NCI-H128 (cell line): Measurements from ENCODE around the gene CTAGE8.
"Not testable (repeated sequence)": the region's sequence is repeated elsewhere in the genome, so short reads cannot be mapped to it uniquely, and the experiment has no call there.

Source experiments
- DNase-seq: peaks from one replicate; lab custom pipeline; 2025; ENCODE audit not compliant: unreplicated experiment; lab: John Stamatoyannopoulos, UW

Gene CTAGE8, protein sequence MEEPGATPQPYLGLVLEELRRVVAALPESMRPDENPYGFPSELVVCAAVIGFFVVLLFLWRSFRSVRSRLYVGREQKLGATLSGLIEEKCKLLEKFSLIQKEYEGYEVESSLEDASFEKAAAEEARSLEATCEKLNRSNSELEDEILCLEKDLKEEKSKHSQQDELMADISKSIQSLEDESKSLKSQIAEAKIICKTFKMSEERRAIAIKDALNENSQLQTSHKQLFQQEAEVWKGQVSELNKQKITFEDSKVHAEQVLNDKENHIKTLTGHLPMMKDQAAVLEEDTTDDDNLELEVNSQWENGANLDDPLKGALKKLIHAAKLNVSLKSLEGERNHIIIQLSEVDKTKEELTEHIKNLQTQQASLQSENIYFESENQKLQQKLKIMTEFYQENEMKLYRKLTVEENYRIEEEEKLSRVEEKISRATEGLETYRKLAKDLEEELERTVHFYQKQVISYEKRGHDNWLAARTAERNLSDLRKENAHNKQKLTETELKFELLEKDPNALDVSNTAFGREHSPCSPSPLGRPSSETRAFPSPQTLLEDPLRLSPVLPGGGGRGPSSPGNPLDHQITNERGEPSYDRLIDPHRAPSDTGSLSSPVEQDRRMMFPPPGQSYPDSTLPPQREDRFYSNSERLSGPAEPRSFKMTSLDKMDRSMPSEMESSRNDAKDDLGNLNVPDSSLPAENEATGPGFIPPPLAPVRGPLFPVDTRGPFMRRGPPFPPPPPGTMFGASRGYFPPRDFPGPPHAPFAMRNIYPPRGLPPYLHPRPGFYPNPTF

DNA sequence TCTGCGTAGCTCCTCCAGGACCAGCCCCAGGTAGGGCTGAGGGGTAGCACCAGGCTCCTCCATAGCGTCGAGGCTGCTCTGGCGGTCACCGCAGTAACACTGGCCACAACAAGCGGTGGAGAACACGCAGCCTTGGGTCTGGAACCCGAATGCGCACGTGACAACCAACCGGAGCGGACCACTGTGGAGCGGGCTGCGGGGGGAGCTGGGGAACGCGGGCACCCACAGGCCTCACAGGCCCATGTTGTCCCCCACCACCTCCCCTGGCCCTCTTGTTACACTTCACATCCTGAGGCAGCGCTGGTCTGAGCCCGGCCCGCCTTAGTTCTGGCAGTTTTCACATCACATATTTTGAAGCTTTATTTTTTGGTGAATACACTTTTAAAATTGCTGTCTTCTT is at the start of gene CTAGE8:
TSS of gene CTAGE8 (minus strand) at position 101 of the 400 bp plus-strand sequence. CDS start at position 63, 38 bp downstream.
- DNase-seq = not testable (repeated sequence)

DNA sequence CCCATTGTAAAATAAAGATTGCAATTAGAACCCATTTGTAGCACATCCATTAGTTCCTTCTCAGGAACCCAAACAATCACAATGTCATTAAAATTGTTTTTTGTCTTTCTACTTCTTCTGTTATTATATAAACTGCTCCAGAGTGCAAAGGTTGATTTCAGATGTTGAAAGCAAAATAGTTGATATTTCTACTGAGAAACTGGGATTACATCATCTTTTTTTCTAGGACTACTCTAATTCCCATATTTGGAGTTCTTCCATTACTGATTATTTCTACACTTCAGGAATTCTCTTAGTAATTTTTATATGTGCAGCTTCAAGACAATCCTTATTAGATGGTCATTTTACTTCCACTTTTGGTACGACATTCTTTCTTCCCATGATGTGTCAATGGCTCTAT is 48.4 kb upstream of the CTAGE8 start:
- DNase-seq = not testable (repeated sequence)

DNA sequence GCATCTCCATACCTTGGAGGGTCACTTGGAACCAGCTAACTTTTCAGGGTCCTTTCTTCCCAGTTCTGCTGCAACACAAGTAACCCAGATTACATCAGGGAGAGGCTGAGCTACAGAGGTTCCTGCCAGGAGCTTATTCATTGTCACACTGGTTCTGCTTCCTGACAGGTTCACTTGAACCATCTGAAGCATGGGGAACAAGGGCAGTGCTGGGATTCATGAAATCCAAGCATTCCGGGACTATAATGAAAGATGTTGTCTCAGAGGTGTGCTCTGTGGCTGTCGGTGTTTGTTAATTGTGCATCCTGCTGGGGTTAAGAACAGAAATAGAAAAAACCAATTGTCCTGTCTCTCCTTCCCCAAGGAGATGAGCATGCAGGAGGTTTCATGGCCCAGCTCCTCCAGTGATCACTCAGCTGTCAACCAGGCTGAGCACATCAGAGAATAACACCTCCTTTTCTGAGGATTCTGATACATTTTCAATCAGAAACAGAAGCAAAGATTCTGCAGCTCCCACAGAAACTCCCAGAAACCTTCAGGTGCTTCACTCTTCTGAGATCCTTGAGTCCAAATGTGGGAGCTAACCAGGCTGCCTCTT is 42.9 kb upstream of the CTAGE8 start, which contains the start of gene OR2A1:
TSS of gene OR2A1 (plus strand) at position 548 of the 598 bp plus-strand sequence. CDS start 5,706 bp downstream, outside the sequence.
- DNase-seq = not testable (repeated sequence)

DNA sequence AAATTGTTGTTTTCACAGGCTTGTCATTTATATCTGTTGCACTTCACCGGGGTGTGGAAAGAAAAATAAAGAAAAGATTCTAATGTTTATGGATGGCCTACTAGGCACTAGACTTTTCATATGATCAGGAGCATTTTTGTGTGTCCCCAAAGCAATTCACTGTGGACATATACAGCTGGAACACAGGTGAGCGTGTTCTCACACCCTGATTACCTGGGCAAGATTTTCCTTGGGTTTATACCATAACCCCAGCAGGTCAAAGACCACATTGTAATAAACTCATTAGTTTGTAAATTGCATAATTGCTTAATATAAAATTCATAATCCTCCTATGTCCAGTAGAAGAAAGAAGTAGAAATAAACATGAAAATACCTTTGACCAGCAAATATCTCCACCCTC is 42.1 kb upstream of the CTAGE8 start:
- not testable (repeated sequence) for DNase-seq

DNA sequence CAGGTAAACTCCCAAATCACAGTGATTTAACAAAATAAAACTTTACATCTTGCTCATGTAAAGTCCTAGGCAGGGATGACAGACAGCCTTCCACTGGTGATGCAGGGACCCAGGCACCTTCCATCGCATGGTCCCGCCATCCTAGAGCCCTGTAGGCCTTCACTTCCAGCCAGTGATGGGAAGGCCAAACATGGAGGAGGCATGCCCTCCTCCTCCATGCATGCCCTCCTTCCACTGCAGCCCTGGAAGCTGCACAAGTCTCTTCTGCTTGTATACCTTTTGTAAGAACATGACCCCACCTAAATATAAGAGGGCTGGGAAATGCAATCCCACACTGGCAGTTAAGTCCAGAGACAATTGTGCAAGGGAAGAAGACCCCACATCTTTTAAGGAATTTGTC is 40.6 kb upstream of the CTAGE8 start:
- not testable (repeated sequence) for DNase-seq

DNA sequence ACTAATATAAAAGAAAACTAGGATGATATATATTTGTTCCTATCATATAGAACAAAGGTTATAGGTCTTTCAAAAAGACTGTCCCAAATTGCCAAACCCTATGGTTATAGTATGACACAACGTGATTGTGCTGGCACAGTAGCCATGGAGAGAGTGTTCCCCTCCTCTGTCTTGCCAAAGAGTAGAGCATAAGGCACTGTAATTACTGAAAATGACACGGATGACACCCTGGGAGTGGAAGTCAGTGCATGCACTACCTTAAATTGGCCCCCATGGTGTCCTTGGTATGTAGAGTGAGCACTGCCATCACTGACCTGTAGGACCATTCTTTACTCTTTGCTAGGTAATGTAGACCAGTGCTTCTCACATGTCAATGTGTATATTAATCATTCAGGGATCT is 36.1 kb upstream of the CTAGE8 start:
- not testable (repeated sequence) for DNase-seq

DNA sequence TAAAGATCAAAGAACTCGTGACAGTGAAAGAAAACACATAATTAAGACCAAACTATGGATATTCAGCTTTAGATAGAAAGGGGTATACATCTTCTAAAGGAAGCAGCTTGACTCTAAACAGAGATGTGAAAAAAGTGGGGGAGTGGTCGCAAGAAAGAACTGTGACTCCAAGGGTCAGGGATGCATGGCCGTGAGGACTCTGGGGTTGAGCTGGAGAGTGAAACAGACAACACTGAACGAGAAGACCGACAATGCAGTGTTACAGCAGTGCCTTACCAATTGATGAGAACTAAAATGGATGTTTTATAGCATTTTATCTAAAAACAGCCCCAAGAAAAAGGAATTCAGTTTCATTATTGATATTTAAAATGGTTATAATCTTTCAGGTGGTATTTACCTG is 34.5 kb upstream of the CTAGE8 start:
- not testable (repeated sequence) for DNase-seq

DNA sequence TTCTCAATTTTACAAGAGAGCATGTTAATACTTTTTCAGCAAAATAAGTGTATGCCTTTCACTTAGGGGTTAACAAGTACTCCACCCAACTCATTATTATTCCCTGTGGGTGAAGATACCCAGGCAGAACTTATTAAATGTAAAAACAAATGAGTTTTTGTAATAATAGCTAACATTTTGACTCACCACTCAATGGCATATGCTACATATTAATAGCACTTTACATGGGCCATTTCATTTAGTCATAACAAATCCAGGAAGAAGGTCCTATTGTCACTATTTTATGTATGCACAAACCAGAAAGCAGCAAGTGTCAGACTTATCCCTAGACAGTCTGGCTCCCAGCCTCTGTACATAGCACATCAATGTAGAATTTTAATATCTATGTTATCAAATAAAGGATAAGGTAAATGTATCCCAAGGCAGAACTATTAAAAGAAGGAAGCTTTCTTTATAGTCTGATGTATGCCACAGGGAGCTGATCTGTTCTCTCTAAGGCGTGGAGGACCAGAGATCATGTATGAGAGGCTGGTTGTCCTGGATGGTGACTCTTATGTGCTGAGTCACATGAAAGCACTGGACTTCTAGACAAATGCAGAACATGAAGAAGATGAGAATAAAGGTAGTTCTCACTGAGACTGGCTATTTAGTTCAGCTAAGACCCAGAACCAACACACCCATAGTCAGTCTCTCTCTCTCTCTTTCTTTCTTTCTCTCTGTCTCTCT is 33.7 kb upstream of the CTAGE8 start:
- not testable (repeated sequence) for DNase-seq

DNA sequence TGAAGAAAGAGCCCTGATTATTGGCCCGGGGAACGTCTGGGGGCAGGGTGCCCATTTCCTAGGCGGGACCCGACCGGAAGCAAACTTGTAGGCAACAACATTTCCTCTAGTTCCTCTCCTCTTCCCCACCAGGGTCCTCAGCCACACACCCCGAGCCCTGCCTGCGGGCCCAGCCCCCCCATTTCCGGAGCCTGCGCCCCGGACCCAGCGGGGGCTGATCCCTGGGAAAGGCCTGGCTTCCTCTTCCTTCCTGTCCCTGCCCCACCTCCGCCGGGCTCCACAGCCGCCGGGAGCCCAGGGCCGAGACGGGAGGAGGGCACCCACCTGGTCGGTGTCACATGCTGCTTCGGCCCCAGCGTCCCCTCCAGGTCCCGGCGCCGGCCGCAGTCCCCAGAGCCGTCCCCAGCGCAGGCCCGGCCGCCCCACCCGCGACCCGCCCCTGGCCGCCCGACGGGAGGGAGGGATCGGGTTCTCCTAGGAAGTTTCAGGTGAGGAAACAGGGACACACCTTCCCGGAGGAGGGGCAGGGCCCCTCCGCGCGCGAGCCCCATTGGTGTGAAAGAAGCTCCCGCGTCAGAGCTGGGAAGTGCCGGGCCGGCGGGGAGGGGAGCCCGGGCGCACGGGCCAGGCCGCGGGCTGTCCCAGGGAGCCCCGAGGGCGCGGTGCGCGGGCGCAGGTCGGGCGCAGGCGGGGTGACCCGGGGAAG is 24.9 kb upstream of the CTAGE8 start:
- DNase-seq = not testable (repeated sequence)

DNA sequence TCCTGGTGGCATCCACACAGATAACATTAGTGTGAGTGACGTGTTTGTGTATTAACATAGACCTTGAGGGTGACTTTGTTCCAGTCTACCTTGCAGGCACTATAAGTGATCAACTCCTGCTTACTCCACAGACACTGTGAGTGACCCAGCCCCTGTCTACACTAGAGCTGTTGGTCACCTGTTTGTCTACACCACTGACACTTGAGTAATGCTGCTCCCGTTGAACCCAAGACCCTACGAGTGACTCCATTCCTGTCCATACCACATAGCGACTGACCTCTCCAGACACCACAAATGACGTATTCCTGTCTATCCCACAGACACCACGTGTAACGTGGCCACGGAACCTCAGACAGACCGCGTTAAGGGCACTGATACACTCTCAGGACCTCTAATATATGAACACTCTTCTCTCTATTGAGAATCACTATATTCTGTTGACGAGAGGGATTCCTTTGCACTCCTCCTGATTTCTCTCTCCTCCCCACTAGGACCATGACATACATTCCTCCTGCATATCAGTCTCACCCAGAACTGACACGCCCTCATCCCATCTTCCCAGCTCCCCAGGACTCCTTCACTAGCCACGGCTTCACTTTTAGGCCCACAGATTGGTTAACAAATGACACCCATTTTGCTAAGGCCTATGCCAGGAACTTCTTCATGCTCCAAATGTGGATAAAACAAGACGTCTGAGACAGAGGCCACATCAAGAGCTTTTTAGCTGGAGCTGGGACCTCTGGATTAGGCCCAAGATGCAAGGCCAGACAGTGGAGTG is 23.5 kb upstream of the CTAGE8 start:
- DNase-seq = not testable (repeated sequence)

DNA sequence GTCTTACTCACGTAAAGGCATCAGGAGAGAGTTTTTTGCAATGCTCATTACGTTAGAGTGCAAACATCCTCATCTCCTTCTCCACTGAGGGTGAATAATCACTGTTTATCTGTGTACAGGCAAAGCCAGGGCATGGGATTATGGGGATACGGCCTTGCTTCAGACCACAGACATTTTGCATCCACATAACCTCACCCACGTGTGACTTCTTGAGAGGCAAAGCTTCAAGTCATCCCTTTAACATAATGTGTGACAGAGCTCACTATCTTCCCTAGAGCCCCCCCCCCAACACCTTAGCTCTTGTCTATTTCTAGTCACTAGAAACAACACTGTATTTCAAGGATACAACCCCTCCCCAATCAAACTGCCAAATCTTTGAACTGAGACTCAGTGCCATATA is 22.5 kb upstream of the CTAGE8 start:
- not testable (repeated sequence) for DNase-seq

DNA sequence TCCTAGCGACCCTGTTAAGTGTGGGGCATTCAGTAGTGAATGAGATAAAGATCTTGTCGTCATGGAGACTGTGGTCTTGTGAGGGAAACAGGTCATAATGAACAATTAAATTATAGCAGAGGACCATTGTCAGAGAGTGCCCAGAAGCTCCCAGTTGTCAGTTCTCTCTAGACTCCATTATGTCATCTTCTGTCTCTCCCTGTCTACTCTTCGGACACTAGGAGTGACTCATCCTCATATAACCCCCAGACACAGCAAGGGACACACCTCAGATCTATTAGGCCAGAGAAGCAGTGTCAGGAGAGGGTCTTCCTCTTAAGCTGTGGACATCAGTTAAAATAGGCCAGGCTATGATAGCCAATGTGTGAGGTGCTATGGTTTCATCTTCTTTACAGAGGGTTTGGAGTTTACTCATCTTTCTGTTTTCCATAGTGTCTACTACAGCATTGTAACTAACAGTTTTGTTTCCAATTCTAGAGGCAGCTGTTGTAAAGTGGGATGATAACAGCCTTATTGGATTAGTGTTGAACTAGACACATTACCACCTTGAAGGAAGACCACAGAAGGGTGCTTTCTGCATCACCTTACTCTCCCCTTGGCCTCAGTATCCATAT is 18.2 kb upstream of the CTAGE8 start:
- DNase-seq = not testable (repeated sequence)

DNA sequence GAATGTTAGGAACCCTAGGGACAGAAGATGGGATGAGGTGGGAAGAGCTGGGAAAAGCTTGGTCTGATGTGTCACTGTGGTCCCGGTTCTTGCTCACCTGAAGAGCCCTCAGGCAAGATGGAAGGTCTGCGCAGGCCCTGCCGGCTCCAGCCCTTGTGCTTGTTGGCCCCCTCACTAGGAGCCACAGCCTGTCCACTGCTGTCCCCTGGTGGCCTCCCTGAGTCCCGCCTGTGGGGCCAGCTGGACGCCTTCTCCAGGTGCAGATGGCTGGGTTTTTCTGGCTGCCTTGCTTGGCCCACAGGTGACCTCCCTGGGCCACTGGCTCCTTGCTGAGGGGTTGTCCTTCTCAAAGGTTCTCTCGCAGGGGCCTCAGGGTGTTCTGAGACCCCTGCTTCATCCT is 14.6 kb upstream of the CTAGE8 start:
- not testable (repeated sequence) for DNase-seq

DNA sequence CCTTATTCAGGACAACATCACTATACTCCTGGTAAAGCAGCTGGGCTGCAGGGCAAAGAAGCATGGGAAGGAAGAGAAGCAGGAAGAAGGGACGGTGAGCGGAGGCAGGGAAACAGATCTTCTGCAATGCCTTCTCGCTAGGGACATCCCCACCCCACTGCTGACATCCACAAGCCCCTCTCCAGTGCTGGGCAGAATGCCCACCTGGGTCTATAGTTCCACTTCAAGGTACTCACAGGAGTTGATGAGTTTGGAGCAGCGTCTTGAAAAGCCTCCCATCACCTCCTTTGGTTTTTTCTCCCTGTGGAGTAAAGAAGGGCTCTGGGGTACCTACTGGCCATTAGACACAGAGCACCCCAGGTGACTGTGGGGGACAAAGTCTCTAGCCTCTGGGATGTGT is 13.4 kb upstream of the CTAGE8 start:
- not testable (repeated sequence) for DNase-seq

DNA sequence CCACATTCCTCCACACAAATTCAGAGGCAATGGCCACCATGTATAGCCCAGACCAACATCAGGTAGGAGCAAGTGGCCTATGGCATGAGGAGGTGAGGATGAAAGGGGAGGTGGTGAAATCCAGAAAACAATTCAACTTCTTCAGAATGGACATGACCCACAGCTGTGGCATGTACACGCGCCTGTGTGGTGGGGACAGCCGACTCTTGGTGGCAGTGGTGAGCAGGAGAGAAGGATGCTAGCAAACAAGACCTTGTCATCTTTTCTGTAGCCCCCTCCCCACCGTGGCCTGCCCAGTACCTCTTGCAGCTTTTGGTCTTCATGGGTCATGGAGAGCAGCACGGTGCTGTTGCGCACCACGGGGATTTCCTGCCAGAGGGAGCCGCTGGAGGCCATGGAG is 12.9 kb upstream of the CTAGE8 start:
- not testable (repeated sequence) for DNase-seq

DNA sequence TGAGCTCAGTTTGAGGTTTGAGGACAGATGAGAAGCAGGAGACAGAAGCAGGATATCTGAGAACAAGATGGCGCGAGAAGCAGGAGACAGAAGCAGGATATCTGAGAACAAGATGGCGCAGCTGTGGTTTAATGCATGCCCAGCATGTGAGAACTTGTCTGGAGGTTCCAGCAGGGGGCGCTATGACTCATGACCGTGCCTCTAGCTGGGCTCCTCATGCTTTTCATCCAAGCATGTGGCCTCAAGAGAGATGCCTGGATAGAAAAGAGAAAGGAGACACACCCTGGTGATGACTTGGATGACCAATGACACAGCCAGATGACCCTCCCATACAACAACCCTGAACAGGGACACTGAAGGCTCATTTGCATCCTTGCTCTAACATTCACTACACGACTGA is 10.9 kb upstream of the CTAGE8 start:
- DNase-seq = not testable (repeated sequence)

DNA sequence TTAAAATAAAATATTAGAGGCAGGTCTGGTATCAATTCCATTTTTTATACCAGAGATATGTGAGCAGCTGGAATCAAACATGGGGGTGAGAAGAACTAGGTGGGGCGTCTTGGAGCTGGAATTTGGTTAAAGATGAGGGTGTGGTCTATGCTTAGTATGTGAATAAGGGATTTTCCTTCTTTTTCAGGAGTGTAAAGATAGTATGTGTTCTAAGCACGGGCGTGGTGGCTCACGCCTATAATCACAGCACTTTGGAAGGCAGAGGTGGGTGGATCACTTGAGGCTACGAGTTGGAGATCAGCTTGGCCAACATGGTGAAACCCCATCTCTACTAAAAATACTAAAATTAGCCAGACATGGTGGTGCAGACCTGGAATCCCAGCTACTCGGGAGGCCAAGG is 6.2 kb upstream of the CTAGE8 start:
- not testable (repeated sequence) for DNase-seq

DNA sequence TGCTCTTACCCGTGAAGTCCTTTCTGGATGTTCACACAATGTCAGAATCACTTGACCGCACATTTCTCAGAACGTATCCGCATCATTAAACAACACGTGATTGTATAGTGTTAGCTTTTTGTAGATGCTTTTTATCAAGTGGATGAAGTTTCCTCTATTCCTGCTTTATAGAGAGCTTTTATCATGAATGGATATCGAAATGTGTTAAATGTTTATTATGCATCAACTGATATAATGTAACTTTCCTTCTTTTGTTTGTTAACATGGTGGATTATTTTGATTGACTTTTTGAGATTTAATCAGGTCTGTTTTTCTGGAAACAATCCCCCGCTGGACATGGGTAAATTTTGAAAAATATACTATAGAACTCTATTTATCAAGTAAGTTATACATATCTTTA is 4.4 kb downstream of the CTAGE8 start, which contains the start of gene OR2A7:
TSS of gene OR2A7 (minus strand) at position 101 of the 400 bp plus-strand sequence. CDS start 5,164 bp downstream, outside the sequence.
- not testable (repeated sequence) for DNase-seq

DNA sequence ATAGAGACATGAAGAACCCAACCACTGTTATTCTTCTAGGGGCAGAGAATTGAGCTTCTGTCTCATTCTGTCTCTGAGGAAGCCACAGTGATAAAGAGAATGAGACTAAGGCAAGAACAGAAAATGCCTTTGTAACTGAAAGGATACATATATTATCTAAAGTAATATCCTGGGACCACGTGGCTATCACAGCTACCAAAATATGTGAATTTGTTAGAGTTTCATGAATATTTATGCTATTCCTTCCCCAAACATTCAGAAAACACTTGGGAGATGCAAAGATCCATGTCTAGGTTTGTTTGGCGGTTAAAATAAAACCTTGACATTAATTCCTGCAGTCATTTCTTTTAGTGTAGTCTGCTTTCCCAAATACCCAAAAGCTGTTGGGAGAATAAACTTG is 7.0 kb downstream of the CTAGE8 start:
- DNase-seq = not testable (repeated sequence)
